ENCODE measurements around the gene HNRNPH1. TPM values are rescaled to one million over a fixed set of nuclear protein-coding genes. Genes with fewer than 3 reads are reported as not detected.
A peak's percentile ranks its signal among the peaks of the same experiment; 100 is the strongest.
"Not testable (repeated sequence)": the region's sequence is repeated elsewhere in the genome, so short reads cannot be mapped to it uniquely, and the experiment has no call there.

The HNRNPH1 gene
- 517 TPM for total RNA-seq
- long read RNA-seq, transcript HNRNPH1-204 (14 exons, 2,248 nt) = major isoform, 5 of 39 reads
- long read RNA-seq, transcript HNRNPH1-203 (14 exons, 2,279 nt) = major isoform, 5 of 39 reads
- long read RNA-seq, partial matches to known transcripts = 11 of 39 reads
- long read RNA-seq, other reads (novel, unspliced or antisense) = 17 of 39 reads

DNA sequence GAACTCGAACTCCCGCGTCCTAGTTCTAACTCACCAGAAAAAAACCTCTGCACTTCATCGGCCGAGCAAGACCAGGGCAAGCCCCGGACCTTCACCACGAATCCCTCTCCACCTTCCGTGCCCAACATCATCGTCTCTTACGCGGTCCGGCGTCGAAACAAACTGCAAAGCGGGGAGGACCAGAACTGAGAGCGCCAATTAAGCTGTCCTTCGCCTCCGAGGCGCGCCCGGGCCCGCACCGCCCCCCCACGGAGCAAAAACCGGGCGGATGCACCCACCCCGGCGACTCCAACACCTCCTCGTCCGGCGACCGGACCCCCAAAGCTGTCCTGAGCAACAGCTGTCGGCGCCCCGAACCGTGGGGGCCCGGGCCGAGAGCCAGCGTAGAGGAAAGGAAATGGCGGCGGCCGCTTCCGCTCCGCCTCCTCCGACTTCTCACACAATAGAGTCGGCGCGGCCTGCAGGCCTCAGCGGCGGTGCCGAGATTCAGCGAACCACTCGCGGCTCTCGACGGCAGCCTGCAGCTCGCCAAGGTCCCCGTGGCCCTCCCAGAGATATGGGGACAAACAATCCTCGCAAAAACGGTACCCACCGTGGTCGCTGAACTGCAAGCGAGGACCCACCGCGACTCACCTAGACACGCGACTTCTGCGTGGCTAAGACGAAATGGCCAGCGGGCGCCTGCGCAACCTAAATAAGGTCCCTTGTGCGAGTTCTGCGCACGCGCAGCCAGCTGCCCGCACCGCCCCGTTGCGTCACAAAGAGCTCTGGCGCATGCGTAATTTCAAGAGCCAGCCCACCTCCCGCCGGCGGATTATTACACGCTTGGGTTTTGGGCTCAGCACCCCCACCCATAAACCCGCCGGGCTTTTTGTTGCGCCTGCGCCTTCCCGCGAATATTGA, at the start of gene HNRNPH1:
Gene HNRNPH1, minus strand, starts transcription at position 669 of the 903 bp plus-strand sequence. Its CDS starts 538 bp downstream, at position 131.
- TF ChIP-seq, protein P1, sequence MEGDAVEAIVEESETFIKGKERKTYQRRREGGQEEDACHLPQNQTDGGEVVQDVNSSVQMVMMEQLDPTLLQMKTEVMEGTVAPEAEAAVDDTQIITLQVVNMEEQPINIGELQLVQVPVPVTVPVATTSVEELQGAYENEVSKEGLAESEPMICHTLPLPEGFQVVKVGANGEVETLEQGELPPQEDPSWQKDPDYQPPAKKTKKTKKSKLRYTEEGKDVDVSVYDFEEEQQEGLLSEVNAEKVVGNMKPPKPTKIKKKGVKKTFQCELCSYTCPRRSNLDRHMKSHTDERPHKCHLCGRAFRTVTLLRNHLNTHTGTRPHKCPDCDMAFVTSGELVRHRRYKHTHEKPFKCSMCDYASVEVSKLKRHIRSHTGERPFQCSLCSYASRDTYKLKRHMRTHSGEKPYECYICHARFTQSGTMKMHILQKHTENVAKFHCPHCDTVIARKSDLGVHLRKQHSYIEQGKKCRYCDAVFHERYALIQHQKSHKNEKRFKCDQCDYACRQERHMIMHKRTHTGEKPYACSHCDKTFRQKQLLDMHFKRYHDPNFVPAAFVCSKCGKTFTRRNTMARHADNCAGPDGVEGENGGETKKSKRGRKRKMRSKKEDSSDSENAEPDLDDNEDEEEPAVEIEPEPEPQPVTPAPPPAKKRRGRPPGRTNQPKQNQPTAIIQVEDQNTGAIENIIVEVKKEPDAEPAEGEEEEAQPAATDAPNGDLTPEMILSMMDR (IDR thresholded peaks at IDR 0.05) = no peak
- H3K9me3 ChIP-seq = no peaks in the 10 kb centered on the region
- intact Hi-C loops (cut with DNase I) = no loop called here
- ATAC-seq (peak; percentile 93 to 95), DNase-seq (peak; percentile 98)
- H3K4me1 ChIP-seq = peaks cover 50% of the 10 kb centered on the region
- H3K4me3 ChIP-seq = peak within 1 kb of the TSS; percentile 97
- peak within 1 kb of the TSS; percentile 100 for H3K27ac ChIP-seq
- no peaks in the 10 kb centered on the region for H3K27me3 ChIP-seq (ENCODE audit: low read depth)
- peaks cover 42% of the 10 kb centered on the region for H3K36me3 ChIP-seq

DNA sequence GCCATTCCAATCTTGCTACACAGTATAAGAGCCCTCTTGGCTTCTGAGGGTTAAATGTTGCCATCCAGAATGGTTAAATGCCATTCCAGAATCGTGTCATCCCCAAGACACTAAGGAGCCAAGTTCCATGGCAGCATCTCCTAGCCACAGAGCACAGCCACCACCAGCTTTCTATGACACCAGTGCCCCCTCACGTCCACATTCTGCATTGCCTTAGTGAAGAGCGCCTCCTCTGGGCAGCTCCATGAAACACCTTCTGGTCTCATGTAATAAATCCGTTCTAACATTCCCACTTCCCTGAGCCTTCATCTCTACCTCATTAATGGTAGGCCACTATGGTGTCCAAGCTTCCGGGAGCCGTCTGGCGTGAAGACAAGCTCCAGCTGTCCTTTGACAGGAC, 44.9 kb upstream of the HNRNPH1 start:
- peak; percentile 72 to 83 for ATAC-seq
- no peak for DNase-seq
- no peak overlapping the region for H3K4me3 ChIP-seq
- H3K27ac ChIP-seq = no peak overlapping the region
- intact Hi-C loops (cut with DNase I) = no loop called here
- TF ChIP-seq, protein P1 (IDR thresholded peaks at IDR 0.05) = peak; percentile 60
- no peaks in the 10 kb centered on the region for H3K4me1 ChIP-seq
- peaks cover 24% of the 10 kb centered on the region for H3K36me3 ChIP-seq
- H3K27me3 ChIP-seq (ENCODE audit: low read depth) = no peaks in the 10 kb centered on the region
- no peaks in the 10 kb centered on the region for H3K9me3 ChIP-seq

DNA sequence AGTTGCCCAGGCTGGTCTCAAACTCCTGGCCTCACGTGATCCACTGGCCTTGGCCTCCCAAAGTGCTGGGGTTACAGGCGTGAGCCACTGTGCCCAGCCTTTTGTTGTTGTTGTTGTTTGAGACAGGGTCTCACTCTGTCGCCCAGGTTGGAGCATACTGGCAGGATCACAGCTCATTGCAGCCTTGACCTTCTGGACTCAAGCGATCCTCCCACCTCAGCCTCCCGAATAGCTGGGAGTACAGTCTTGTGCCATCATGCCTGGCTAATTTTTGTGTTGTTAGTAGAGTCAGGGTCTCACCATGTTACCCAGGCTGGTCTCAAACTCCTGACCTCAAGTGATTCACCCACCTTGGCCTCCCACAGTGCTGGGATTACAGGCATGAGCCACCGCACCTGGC, 38.2 kb upstream of the HNRNPH1 start:
- not testable (repeated sequence) for H3K27ac ChIP-seq

GRCh38 chr5:179658179-179658856, 34.8 kb upstream of the HNRNPH1 start:
- ATAC-seq = peak; percentile 72 to 75
- H3K27me3 ChIP-seq (ENCODE audit: low read depth); H3K4me1 ChIP-seq; H3K9me3 ChIP-seq; H3K36me3 ChIP-seq; intact Hi-C loops (cut with DNase I); DNase-seq: not testable (repeated sequence)
- peak overlapping the region; percentile 54 for H3K4me3 ChIP-seq
- peak overlapping the region; percentile 44 for H3K27ac ChIP-seq

More for the DNA sequence above, 38.2 kb upstream of the HNRNPH1 start:
- ATAC-seq; H3K4me3 ChIP-seq; H3K4me1 ChIP-seq; DNase-seq; intact Hi-C loops (cut with DNase I); H3K9me3 ChIP-seq; H3K27me3 ChIP-seq (ENCODE audit: low read depth): not testable (repeated sequence)
- H3K36me3 ChIP-seq = peaks cover 31% of the 10 kb centered on the region

DNA sequence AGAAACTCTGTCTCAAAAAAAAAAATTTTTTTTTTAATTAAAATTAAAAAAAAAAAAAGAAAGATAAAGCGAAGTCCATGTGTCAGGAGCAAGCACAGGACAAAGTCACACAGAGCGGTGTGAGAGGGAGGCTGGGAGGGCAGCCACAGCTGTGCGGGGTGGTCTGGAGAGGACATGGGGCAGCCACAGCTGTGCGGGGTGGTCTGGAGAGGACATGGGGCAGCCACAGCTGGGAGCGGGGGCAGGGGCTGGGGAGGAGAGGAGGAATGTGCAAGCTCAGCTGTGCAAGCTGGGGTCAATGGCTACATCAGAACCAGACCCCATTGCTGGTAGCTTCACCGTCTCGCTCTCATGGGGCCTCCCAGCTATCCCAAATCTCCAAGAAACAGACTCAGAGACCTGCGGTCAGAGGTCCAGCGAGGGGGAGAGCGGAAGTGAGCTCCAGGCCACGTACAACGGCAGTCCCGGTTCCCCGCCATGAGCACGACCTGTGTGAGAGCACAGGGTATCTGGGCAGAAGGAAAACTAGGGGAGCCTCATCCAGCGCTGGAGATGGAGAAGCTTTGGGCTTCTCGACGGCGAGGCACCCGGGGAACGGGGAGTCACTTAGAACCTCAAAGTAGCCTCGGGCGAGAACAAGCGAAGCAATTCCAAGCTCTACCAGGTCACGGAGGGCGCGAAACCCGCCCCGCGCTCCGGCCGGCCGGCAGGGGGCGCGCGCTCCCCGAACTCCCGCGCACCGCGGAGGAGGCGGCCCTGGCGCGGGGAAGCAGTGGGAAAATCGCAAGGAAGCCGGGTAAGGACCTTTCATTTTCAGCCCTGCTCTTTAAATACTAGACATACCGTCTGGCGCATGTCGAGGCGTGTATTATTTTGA, 34.1 kb upstream of the HNRNPH1 start:
- DNase-seq; H3K4me1 ChIP-seq; H3K9me3 ChIP-seq; H3K27me3 ChIP-seq (ENCODE audit: low read depth); H3K36me3 ChIP-seq; intact Hi-C loops (cut with DNase I); H3K27ac ChIP-seq: not testable (repeated sequence)
- peak overlapping the region; percentile 28 for H3K4me3 ChIP-seq
- peak; percentile 97 to 98 for ATAC-seq

DNA sequence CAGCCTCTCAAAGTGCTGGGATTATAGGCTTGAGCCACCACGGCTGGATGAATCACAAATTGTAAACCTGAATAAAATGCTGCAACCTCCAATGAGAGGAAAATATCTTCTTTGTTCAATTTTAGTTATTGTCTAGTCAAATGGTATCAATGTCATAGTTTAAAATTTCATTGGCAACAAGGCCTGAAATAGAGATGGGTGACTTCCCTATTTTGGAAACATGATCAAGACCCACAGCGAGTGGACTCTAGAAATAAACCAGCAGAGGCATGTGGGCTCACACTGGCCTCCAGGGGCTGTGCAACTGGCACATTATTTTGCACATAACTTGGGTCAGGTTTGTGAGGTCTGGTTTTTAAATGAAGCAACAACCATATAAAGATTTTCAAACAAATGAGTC, 29.7 kb upstream of the HNRNPH1 start:
- H3K27ac ChIP-seq; ATAC-seq; intact Hi-C loops (cut with DNase I); H3K9me3 ChIP-seq; DNase-seq; H3K36me3 ChIP-seq; H3K4me1 ChIP-seq; H3K27me3 ChIP-seq (ENCODE audit: low read depth); H3K4me3 ChIP-seq: not testable (repeated sequence)

DNA sequence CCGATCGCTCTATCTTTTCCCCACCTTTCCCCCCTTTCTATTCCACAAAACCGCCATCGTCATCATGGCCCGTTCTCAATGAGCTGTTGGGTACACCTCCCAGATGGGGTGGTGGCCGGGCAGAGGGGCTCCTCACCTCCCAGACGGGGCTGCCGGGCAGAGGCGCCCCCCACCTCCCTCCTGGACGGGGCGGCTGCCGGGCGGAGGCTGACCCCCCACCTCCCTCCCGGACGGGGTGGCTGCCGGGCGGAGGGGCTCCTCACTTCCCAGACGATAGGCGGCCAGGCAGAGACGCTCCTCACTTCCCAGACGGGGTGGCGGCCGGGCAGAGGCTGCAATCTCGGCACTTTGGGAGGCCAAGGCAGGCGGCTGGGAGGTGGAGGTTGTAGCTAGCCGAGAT, 26.8 kb upstream of the HNRNPH1 start:
- ATAC-seq; H3K4me1 ChIP-seq; H3K9me3 ChIP-seq; H3K27ac ChIP-seq; H3K27me3 ChIP-seq (ENCODE audit: low read depth); intact Hi-C loops (cut with DNase I); H3K4me3 ChIP-seq; DNase-seq; H3K36me3 ChIP-seq: not testable (repeated sequence)

- DNase-seq; H3K36me3 ChIP-seq; intact Hi-C loops (cut with DNase I); H3K4me1 ChIP-seq; H3K27ac ChIP-seq; H3K4me3 ChIP-seq; H3K27me3 ChIP-seq (ENCODE audit: low read depth); H3K9me3 ChIP-seq: not testable (repeated sequence)
- peak; percentile 23 to 26 for ATAC-seq
Observed at GRCh38 chr5:179649166-179649703, 25.8 kb upstream of the HNRNPH1 start.
